HEK293 (cell line): Measurements from ENCODE around the gene CCSER1.

ENCODE experiments used
- CTCF ChIP-seq: fragments of 450-650 bp; formaldehyde crosslinking; IDR thresholded peaks from 2 replicates; pipeline ENCODE4 v1.5.1; 2016; ENCODE audit warnings: missing biosample characterization, missing genetic modification characterization
- GLIS1 ChIP-seq: fragments of 450-650 bp; formaldehyde crosslinking; IDR thresholded peaks from 2 replicates; pipeline ENCODE4 v1.5.1; 2016; ENCODE audit warnings: missing biosample characterization, missing genetic modification characterization
- KLF1 ChIP-seq: fragments of 450-650 bp; formaldehyde crosslinking; IDR thresholded peaks from 2 replicates; pipeline ENCODE4 v1.5.1; 2016; ENCODE audit warnings: missing biosample characterization, missing genetic modification characterization
- PRDM4 ChIP-seq: fragments of 450-650 bp; formaldehyde crosslinking; IDR thresholded peaks from 2 replicates; pipeline ENCODE4 v1.5.1; 2017; ENCODE audit warnings: missing biosample characterization, missing genetic modification characterization
- ZBTB48 ChIP-seq: fragments of 450-650 bp; formaldehyde crosslinking; IDR thresholded peaks from 2 replicates; pipeline ENCODE4 v1.5.1; 2016; ENCODE audit warnings: missing biosample characterization, missing genetic modification characterization
- ZNF391 ChIP-seq: fragments of 450-650 bp; formaldehyde crosslinking; IDR thresholded peaks from 2 replicates; pipeline ENCODE4 v1.5.1; 2016; ENCODE audit warnings: low read depth, missing biosample characterization, missing genetic modification characterization, borderline replicate concordance
- TF ChIP-seq, protein P1 (sequence below): fragments of 450-650 bp; formaldehyde crosslinking; IDR thresholded peaks from 2 replicates; pipeline ENCODE4 v1.5.1; 2017; ENCODE audit warnings: missing biosample characterization, missing genetic modification characterization

- TF ChIP-seq CTCF (no peak), PRDM4 (no peak), GLIS1 (tag by site-specific recombination) (no peak), KLF1 (tag by site-specific recombination) (no peak), ZNF391 (no peak), ZBTB48 (no peak)
- TF ChIP-seq, protein P1, sequence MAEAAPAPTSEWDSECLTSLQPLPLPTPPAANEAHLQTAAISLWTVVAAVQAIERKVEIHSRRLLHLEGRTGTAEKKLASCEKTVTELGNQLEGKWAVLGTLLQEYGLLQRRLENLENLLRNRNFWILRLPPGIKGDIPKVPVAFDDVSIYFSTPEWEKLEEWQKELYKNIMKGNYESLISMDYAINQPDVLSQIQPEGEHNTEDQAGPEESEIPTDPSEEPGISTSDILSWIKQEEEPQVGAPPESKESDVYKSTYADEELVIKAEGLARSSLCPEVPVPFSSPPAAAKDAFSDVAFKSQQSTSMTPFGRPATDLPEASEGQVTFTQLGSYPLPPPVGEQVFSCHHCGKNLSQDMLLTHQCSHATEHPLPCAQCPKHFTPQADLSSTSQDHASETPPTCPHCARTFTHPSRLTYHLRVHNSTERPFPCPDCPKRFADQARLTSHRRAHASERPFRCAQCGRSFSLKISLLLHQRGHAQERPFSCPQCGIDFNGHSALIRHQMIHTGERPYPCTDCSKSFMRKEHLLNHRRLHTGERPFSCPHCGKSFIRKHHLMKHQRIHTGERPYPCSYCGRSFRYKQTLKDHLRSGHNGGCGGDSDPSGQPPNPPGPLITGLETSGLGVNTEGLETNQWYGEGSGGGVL (tag by site-specific recombination), result no peak
Measured at GRCh38 chr4:90840291-90840690, 713.1 kb downstream of the CCSER1 start.
